HepG2 (cell line): ENCODE measurements around the gene SLC16A3. TPM values are rescaled to one million over a fixed set of nuclear protein-coding genes. Genes with fewer than 3 reads are reported as not detected.

Source experiments
- ARID2 ChIP-seq: sonication (generic); formaldehyde crosslinking; IDR thresholded peaks from 2 replicates; pipeline ENCODE4 v1.8.1; 2022; ENCODE audit warnings: mild to moderate bottlenecking, missing genetic modification reagents, borderline replicate concordance
- ATAD3A ChIP-seq: sonication (generic); formaldehyde crosslinking; IDR thresholded peaks from 2 replicates; pipeline ENCODE4 v1.4.0; 2020; ENCODE audit warnings: missing genetic modification reagents
- DMAP1 ChIP-seq: IDR thresholded peaks from 2 replicates; pipeline ENCODE4 v1.6.1; 2016
- ISL2 ChIP-seq: sonication (generic); formaldehyde crosslinking; IDR thresholded peaks from 2 replicates; pipeline ENCODE4 v1.5.0; 2020; ENCODE audit warnings: missing genetic modification reagents
- MAZ ChIP-seq, 2 experiments: sonication (generic) in 1 of 2; formaldehyde crosslinking in 1 of 2; IDR thresholded peaks; 2 replicates each; pipeline versions ENCODE4 v1.5.0 to v1.6.1; 2012 to 2020; ENCODE audit warnings: low read depth in 2 of 2, mild to moderate bottlenecking in 2 of 2, borderline replicate concordance in 1 of 2, improper control_type of control experiment in 1 of 2, low read length in 1 of 2, missing genetic modification reagents in 1 of 2, moderate library complexity in 1 of 2
- MEIS2 ChIP-seq: sonication (generic); formaldehyde crosslinking; IDR thresholded peaks from 2 replicates; pipeline ENCODE4 v1.9.0; 2021; ENCODE audit warnings: mild to moderate bottlenecking, missing genetic modification reagents
- RXRA ChIP-seq: sonication (generic); formaldehyde crosslinking; IDR thresholded peaks from 2 replicates; pipeline ENCODE4 v1.5.1; 2020; ENCODE audit warnings: missing genetic modification reagents
- SRSF1 ChIP-seq: fragments of 200-400 bp; formaldehyde crosslinking; optimal IDR thresholded peaks from 2 replicates; pipeline ENCODE3; 2017; ENCODE audit warnings: mild to moderate bottlenecking, low read depth, low read length, moderate library complexity
- ZBTB38 ChIP-seq: sonication (generic); formaldehyde crosslinking; IDR thresholded peaks from 2 replicates; pipeline ENCODE4 v1.5.1; 2020; ENCODE audit warnings: mild to moderate bottlenecking, missing genetic modification reagents
- ZNF263 ChIP-seq: sonication (generic); formaldehyde crosslinking; IDR thresholded peaks from 2 replicates; pipeline ENCODE4 v1.4.0; 2020; ENCODE audit warnings: missing genetic modification reagents
- ZNF556 ChIP-seq: sonication (generic); formaldehyde crosslinking; IDR thresholded peaks from 2 replicates; pipeline ENCODE4 v1.4.0; 2020; ENCODE audit warnings: mild to moderate bottlenecking, missing genetic modification reagents, borderline replicate concordance
- polyA plus RNA-seq, 8 experiments: library from polyadenylated mRNA; depleted of rRNA in 3 of 8; stranded (reverse) in 7 of 8; unstranded in 1 of 8; fragments of >200 nt; fragmentation: Illumina TruSeq in 4 of 8; extraction: Trizol in 4 of 8; gene quantifications; 2 replicates each; pipeline versions ENCODE4 v1.2.1 to v1.2.3, GENCODE V29; 2011 to 2016; ENCODE audit warnings: low read depth in 4 of 8, missing spikeins in 1 of 8, mixed read lengths in 1 of 8; ENCODE audit not compliant: insufficient read depth in 1 of 8
- total RNA-seq, 5 experiments: library from RNA; depleted of rRNA; stranded (reverse); fragments of >200 nt; fragmentation: Illumina TruSeq; extraction: Trizol; gene quantifications; 2 replicates each; pipeline ENCODE4 v1.2.3, GENCODE V29; 2016; ENCODE audit warnings: low read depth in 1 of 5
- TF ChIP-seq, protein P1 (sequence below): sonication (generic); formaldehyde crosslinking; conservative IDR thresholded peaks from 2 replicates; pipeline ENCODE4 v1.8.0; 2022; ENCODE audit warnings: missing genetic modification reagents
- TF ChIP-seq, protein P2 (sequence below): sonication (generic); formaldehyde crosslinking; IDR thresholded peaks from 2 replicates; pipeline ENCODE4 v1.4.0; 2020; ENCODE audit warnings: missing genetic modification reagents
- TF ChIP-seq, protein P3 (sequence below), 2 experiments: sonication (generic) in 1 of 2; formaldehyde crosslinking in 1 of 2; IDR thresholded peaks; 2 replicates each; pipeline versions ENCODE4 v1.5.1 to v1.6.1; 2011 to 2020; ENCODE audit warnings: borderline replicate concordance in 1 of 2, low read depth in 1 of 2, low read length in 1 of 2, mild to moderate bottlenecking in 1 of 2, missing genetic modification reagents in 1 of 2, moderate library complexity in 1 of 2
- TF ChIP-seq, protein P4 (sequence below): sonication (generic); formaldehyde crosslinking; IDR thresholded peaks from 2 replicates; pipeline ENCODE4 v1.8.0; 2022; ENCODE audit warnings: missing genetic modification reagents, mild to moderate bottlenecking, inconsistent platforms, borderline replicate concordance

Gene SLC16A3
- total and polyA plus RNA-seq, 2 of the 13 experiments (the other 11 are each of a cell fraction or from before 2014, with no cell fraction given): 242 to 349 TPM

DNA sequence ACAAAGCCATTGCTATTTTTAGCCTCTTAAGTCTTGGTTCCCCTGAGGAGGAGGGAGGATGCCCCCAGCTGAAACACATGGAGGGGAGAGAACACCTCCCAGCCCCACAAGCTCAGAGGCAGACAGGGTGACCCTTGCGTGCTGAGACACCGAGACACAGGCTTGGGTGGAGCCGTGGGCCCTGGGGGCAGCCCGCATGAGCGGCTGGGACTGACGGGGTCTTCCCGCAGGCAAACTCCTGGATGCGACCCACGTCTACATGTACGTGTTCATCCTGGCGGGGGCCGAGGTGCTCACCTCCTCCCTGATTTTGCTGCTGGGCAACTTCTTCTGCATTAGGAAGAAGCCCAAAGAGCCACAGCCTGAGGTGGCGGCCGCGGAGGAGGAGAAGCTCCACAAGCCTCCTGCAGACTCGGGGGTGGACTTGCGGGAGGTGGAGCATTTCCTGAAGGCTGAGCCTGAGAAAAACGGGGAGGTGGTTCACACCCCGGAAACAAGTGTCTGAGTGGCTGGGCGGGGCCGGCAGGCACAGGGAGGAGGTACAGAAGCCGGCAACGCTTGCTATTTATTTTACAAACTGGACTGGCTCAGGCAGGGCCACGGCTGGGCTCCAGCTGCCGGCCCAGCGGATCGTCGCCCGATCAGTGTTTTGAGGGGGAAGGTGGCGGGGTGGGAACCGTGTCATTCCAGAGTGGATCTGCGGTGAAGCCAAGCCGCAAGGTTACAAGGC is 9.8 kb downstream of the SLC16A3 start (continued):
- TF ChIP-seq RXRA (CRISPR knock-in tag) (peak; percentile 8; the same call in 1 of the 2 replicates), ZBTB38 (CRISPR knock-in tag) (peak; percentile 98), ATAD3A (CRISPR knock-in tag) (no peak), DMAP1 (CRISPR knock-in tag) (no peak), MAZ (IDR thresholded peaks at IDR 0.05; ENCODE audit: borderline replicate concordance, low read depth, low read length) (no peak), MAZ (CRISPR knock-in tag; IDR thresholded peaks at IDR 0.05; ENCODE audit: low read depth) (no peak), SRSF1 (peak; percentile 12), ZNF263 (CRISPR knock-in tag) (no peak), ARID2 (CRISPR knock-in tag) (peak; percentile 63; the same call in 1 of the 2 replicates), ISL2 (no peak), MEIS2 (CRISPR knock-in tag) (0 out of 2 replicates have a peak, but pooled peaks have one; percentile 26), ZNF556 (CRISPR knock-in tag) (no peak)
- TF ChIP-seq, protein P1, sequence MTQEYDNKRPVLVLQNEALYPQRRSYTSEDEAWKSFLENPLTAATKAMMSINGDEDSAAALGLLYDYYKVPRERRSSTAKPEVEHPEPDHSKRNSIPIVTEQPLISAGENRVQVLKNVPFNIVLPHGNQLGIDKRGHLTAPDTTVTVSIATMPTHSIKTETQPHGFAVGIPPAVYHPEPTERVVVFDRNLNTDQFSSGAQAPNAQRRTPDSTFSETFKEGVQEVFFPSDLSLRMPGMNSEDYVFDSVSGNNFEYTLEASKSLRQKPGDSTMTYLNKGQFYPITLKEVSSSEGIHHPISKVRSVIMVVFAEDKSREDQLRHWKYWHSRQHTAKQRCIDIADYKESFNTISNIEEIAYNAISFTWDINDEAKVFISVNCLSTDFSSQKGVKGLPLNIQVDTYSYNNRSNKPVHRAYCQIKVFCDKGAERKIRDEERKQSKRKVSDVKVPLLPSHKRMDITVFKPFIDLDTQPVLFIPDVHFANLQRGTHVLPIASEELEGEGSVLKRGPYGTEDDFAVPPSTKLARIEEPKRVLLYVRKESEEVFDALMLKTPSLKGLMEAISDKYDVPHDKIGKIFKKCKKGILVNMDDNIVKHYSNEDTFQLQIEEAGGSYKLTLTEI (CRISPR knock-in tag): no peak
- TF ChIP-seq, protein P2, sequence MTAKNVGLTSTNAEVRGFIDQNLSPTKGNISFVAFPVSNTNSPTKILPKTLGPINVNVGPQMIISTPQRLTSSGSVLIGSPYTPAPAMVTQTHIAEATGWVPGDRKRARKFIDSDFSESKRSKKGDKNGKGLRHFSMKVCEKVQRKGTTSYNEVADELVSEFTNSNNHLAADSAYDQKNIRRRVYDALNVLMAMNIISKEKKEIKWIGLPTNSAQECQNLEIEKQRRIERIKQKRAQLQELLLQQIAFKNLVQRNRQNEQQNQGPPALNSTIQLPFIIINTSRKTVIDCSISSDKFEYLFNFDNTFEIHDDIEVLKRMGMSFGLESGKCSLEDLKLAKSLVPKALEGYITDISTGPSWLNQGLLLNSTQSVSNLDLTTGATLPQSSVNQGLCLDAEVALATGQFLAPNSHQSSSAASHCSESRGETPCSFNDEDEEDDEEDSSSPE: no peak
- TF ChIP-seq, protein P3, sequence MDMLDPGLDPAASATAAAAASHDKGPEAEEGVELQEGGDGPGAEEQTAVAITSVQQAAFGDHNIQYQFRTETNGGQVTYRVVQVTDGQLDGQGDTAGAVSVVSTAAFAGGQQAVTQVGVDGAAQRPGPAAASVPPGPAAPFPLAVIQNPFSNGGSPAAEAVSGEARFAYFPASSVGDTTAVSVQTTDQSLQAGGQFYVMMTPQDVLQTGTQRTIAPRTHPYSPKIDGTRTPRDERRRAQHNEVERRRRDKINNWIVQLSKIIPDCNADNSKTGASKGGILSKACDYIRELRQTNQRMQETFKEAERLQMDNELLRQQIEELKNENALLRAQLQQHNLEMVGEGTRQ (IDR thresholded peaks at IDR 0.05; ENCODE audit: low read depth, low read length): no peak
- TF ChIP-seq, protein P3 (CRISPR knock-in tag; IDR thresholded peaks at IDR 0.05; ENCODE audit: borderline replicate concordance): no peak
- TF ChIP-seq, protein P4, sequence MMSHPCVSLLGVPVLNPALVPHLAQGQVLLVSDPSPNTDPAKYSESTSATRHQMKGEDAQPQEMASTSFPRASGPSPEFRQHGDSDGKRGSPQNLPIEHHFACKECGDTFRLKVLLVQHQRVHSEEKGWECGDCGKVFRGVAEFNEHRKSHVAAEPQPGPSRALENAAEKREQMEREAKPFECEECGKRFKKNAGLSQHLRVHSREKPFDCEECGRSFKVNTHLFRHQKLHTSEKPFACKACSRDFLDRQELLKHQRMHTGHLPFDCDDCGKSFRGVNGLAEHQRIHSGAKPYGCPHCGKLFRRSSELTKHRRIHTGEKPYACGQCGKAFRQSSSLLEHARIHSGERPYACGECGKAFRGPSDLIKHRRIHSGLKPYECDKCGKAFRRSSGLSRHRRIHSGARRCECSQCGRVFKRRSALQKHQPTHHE: no peak
- TF ChIP-seq, all 625 proteins: peak for 29
